HUES64 (cell line): Measurements from ENCODE around the gene RPLP2.

Experiments
- H3K27ac ChIP-seq: 2 replicates; pipeline ENCODE4 v1.7.0; 2013; ENCODE audit warnings: low read depth, low read length, inconsistent platforms
- H3K27me3 ChIP-seq: 2 replicates; pipeline ENCODE4 v1.6.1; 2013; ENCODE audit warnings: mild to moderate bottlenecking, low read length; ENCODE audit not compliant: insufficient read depth
- H3K36me3 ChIP-seq: 2 replicates; pipeline ENCODE4 v1.6.1; 2013; ENCODE audit warnings: mild to moderate bottlenecking, low read length; ENCODE audit not compliant: insufficient read depth
- H3K4me1 ChIP-seq: 2 replicates; pipeline ENCODE4 v1.6.1; 2013; ENCODE audit warnings: mild to moderate bottlenecking, low read length, moderate library complexity; ENCODE audit not compliant: insufficient read depth
- H3K4me3 ChIP-seq: 2 replicates; pipeline ENCODE4 v1.5.1; 2013; ENCODE audit warnings: mild to moderate bottlenecking, low read length, moderate library complexity
- H3K9ac ChIP-seq: 2 replicates; pipeline ENCODE4 v1.6.1; 2013; ENCODE audit warnings: mild to moderate bottlenecking, low read depth, low read length
- H3K9me3 ChIP-seq: 2 replicates; pipeline ENCODE4 v1.6.1; 2013; ENCODE audit warnings: low read depth, low read length; ENCODE audit not compliant: insufficient read depth
- WGBS: fragments of 150-250, 120-280 bp; methylation state at CpG from one replicate; pipeline ENCODE4 v1.1.7; 2013; ENCODE audit warnings: missing lambda C conversion rate; 5-methylcytosine and 5-hydroxymethylcytosine counted together

Gene RPLP2

GRCh38 chr11:801097-801780 is 8.5 kb upstream of the RPLP2 start:
- H3K4me1 ChIP-seq = 0 out of 2 replicates have a peak, but pooled peaks cover 5% of the 10 kb centered on the region
- no peaks in the 10 kb centered on the region for H3K9me3 ChIP-seq
- H3K36me3 ChIP-seq = peaks cover 8% of the 10 kb centered on the region
- 94% methylated on average over 20 of the region's 20 CpGs for WGBS
- no peak overlapping the region for H3K4me3 ChIP-seq
- no peak overlapping the region for H3K9ac ChIP-seq
- H3K27ac ChIP-seq = no peak overlapping the region
- H3K27me3 ChIP-seq = no peaks in the 10 kb centered on the region

GRCh38 chr11:802018-802617 is 7.6 kb upstream of the RPLP2 start:
- no peak overlapping the region for H3K9ac ChIP-seq
- no peaks in the 10 kb centered on the region for H3K9me3 ChIP-seq
- H3K4me1 ChIP-seq = no peaks in the 10 kb centered on the region
- peaks cover 8% of the 10 kb centered on the region for H3K36me3 ChIP-seq
- no peak overlapping the region for H3K27ac ChIP-seq
- H3K4me3 ChIP-seq = no peak overlapping the region
- 95% methylated on average over 21 of the region's 21 CpGs for WGBS
- no peaks in the 10 kb centered on the region for H3K27me3 ChIP-seq

DNA sequence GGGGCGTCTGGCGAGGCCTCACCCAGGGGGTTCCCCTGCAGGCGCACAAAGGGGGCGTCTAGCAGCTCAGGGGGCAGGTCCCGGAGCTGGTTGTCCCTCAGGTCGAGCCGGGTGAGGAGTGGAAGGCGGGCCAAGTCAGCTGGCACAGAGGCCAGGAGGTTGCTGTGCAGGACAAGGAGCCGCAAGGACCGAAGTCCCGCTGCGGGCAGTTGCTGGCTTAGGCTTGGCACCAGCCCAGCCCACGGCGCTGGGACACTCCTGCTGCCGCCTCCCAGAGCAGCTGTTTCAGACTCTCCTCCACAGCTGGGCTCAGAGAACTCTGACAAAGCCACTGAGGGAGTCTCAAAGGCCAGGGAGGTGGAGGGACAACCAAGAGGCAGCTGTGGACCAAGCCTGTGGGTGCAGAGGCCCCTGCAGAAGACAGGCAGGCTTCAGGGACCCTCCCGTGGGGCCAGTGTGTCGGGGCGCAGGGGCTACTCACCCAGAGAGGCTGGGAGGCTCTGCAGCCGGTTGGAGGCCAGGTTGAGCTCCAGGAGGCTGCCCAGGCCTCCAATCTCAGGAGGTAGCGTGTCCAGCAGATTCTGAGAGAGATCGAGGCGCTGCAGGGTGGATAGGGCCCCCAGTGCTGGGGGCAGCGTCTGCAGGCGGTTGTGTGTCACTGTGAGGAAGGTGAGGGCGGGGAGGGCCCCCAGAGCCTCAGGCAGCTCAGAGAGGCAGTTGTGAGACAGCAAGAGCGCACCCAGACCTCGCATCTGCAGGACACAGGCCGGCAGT is 6.9 kb upstream of the RPLP2 start:
- peak overlapping the region; percentile 5; the same call in 1 of the 2 replicates for H3K9ac ChIP-seq

DNA sequence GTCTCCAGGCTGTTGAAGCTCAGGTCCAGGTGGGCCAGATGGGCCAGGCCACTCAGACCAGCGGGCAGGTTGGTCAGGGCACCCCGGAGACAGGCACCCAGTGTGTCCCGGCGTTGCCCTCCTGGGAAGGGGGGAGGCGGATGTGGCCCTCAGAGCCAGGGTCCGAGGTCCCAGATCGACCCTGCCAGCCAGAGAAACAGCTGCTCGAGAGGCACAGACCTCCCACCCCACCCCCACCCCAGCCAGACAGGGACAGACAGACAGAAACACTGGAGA is 6.4 kb upstream of the RPLP2 start:
- peaks cover 8% of the 10 kb centered on the region for H3K36me3 ChIP-seq

More for the DNA sequence above, 6.9 kb upstream of the RPLP2 start:
- 94% methylated on average over 28 of the region's 28 CpGs for WGBS
- no peak overlapping the region for H3K4me3 ChIP-seq
- peaks cover 8% of the 10 kb centered on the region for H3K36me3 ChIP-seq
- H3K27ac ChIP-seq = no peak overlapping the region
- no peaks in the 10 kb centered on the region for H3K27me3 ChIP-seq
- H3K4me1 ChIP-seq = no peaks in the 10 kb centered on the region
- H3K9me3 ChIP-seq = no peaks in the 10 kb centered on the region

DNA sequence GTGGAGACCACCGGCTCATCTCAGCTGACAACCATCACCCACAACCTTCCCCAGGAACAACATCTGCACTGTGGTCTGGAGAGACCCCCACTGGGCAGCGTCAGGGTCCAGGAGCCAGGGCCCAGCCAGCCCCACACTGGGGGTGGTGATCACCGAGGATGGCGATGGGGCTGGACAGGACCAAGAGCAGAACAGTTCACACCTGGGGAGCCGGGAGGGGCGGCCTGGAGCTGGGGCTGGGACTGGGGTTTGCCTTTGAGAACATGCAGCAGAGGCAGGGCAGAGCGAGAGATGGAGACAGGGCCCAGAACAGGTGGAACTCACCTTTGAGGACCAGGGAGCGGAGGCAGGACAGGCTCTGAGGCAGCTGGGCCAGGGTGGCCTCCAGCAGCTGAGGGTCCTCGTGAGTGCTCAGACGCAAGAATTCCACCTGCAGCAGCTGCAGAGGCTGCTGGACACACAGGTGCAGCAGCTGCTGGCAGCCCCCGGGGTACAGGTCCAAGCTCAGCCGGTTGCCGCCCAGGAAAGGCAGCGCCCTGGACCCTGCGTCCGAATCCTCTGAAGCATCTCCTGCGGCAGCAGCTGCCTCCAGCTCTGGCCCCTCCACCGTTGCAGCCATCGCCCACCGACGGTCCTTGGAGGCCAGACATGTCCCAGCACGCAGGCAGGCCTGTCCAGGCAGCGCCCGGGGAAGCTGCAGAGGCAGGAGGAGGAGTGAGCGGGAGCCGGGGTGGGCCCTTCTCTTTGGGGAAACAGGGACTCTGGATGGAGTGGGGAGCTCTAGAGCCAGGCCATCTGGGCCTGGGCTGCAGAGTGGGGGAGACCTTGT is 5.8 kb upstream of the RPLP2 start:
- WGBS = 70% methylated on average over 26 of the region's 26 CpGs
- no peak overlapping the region; the same call in 1 of the 2 replicates for H3K27ac ChIP-seq
- no peaks in the 10 kb centered on the region for H3K4me1 ChIP-seq
- peaks cover 8% of the 10 kb centered on the region for H3K36me3 ChIP-seq
- H3K4me3 ChIP-seq = peak overlapping the region; percentile 71
- H3K27me3 ChIP-seq = no peaks in the 10 kb centered on the region
- peak overlapping the region; percentile 70 for H3K9ac ChIP-seq
- no peaks in the 10 kb centered on the region for H3K9me3 ChIP-seq

More for the DNA sequence above, 6.4 kb upstream of the RPLP2 start:
- H3K27ac ChIP-seq = no peak overlapping the region
- no peak overlapping the region for H3K4me3 ChIP-seq
- WGBS = 92% methylated on average over 8 of the region's 8 CpGs
- no peaks in the 10 kb centered on the region for H3K27me3 ChIP-seq
- no peaks in the 10 kb centered on the region for H3K9me3 ChIP-seq
- no peak overlapping the region; the same call in 1 of the 2 replicates for H3K9ac ChIP-seq
- H3K4me1 ChIP-seq = no peaks in the 10 kb centered on the region

DNA sequence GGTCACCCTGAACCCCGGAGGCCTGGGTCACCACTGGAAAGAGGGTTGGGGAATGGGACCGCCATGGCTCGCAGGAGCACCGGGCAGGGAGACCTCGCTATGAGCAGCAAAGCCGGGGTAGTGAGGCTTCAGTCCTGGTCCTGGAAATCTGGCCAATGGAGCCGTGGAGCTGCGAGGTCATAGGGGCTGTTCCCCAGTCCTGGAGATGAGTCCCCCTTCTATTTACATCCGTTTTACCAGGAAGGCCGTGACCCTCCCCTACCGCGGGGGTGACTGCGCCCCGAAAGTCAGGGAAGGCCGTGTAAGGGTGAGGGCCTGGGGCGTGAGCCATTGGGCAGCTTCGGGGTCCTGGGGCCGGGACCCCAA is 5.2 kb upstream of the RPLP2 start:
- no peaks in the 10 kb centered on the region for H3K27me3 ChIP-seq
- no peaks in the 10 kb centered on the region for H3K9me3 ChIP-seq
- H3K36me3 ChIP-seq = peaks cover 6% of the 10 kb centered on the region
- H3K9ac ChIP-seq = peak overlapping the region; percentile 70
- H3K4me1 ChIP-seq = no peaks in the 10 kb centered on the region
- peak overlapping the region; percentile 52; the same call in 1 of the 2 replicates for H3K27ac ChIP-seq
- WGBS = 26% methylated on average over 18 of the region's 18 CpGs
- H3K4me3 ChIP-seq = peak overlapping the region; percentile 71

GRCh38 chr11:808427-809286 is 1.1 kb upstream of the RPLP2 start:
- Histone ChIP-seq H3K4me1 (peaks cover 6% of the 10 kb centered on the region), H3K27me3 (no peaks in the 10 kb centered on the region), H3K36me3 (peaks cover 31% of the 10 kb centered on the region), H3K4me3 (peak overlapping the region; percentile 98), H3K9ac (peak overlapping the region; percentile 99), H3K9me3 (no peaks in the 10 kb centered on the region), H3K27ac (peak overlapping the region; percentile 98)
- WGBS = 36% methylated on average over 36 of the region's 36 CpGs

DNA sequence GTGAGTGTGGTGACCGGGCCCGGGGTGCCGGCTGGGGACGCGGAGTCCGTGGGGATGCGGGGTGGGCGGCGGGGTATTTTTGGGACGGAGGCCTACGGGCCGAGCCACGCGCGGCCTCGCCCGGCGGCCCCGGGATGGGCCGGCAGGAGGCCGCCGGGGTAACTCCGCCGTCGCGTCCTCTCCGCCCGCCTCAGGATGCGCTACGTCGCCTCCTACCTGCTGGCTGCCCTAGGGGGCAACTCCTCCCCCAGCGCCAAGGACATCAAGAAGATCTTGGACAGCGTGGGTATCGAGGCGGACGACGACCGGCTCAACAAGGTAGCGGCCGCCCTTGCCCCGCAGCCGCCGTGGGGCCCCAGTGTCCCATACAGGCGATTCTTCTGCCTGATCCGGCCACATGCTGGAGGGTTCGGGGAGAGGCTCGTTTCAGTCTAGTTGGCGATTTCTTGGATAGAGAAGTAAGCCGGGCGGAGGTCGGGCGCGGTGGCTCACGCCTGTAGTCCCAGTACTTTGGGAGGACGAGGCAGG is 337 bp downstream of the RPLP2 start:
- WGBS = under 1% methylated on average over 55 of the region's 55 CpGs
- Histone ChIP-seq H3K27ac (peak overlapping the region; percentile 98), H3K4me3 (peak overlapping the region; percentile 98), H3K9me3 (no peaks in the 10 kb centered on the region), H3K36me3 (peaks cover 34% of the 10 kb centered on the region), H3K9ac (peak overlapping the region; percentile 99), H3K27me3 (no peaks in the 10 kb centered on the region), H3K4me1 (peaks cover 6% of the 10 kb centered on the region)

DNA sequence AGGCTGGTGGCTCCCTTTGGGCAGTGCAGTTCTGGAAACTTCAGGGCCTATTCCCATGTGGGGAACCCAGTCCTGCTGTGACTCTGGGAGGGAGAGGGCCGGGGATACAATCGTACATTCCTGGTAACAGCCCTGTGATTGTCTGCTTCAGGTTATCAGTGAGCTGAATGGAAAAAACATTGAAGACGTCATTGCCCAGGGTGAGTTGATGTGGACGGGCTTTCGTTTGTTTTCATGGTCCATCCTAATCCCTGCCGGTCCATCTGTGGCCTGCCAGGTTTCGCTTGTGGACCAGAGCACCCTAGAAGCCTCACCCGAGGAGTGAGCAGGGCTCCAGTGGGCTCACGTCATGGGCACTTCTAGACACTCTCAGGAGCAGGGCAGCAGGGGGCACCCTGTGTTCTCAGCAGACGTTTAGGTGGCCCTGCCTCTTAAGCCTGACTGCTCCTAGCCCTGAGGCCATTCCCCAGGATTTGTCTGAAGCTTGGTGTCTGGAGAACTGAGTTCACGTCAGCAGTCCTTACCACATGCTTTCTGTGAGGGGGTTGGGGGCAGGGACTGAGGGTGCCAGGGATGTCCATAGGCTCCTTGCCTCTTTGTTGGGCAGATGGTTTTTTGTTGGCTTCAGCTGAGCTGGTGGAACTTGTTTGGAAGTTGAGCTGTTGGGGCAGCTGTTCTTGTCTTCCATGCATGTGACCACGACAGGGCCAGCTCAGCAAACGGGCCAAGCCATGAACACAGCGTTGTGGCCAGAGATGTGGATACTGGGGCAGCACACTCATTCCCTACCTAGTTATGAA is 1.9 kb downstream of the RPLP2 start:
- H3K36me3 ChIP-seq = peaks cover 35% of the 10 kb centered on the region
- H3K27me3 ChIP-seq = no peaks in the 10 kb centered on the region
- 91% methylated on average over 13 of the region's 14 CpGs for WGBS
- H3K9ac ChIP-seq = peak overlapping the region; percentile 99
- H3K4me1 ChIP-seq = peaks cover 6% of the 10 kb centered on the region
- H3K27ac ChIP-seq = peak overlapping the region; percentile 98
- H3K9me3 ChIP-seq = no peaks in the 10 kb centered on the region
- peak overlapping the region; percentile 98 for H3K4me3 ChIP-seq
